Measurements from ENCODE around the gene FUCA1. TPM values are rescaled to one million over a fixed set of nuclear protein-coding genes. Genes with fewer than 3 reads are reported as not detected.

FUCA1 gene
- 1 to 10 TPM; 4.7 to 4.8 TPM for total RNA-seq
- 10.4 to 27.9 reads per million in 2 donors for total RNA-seq

DNA sequence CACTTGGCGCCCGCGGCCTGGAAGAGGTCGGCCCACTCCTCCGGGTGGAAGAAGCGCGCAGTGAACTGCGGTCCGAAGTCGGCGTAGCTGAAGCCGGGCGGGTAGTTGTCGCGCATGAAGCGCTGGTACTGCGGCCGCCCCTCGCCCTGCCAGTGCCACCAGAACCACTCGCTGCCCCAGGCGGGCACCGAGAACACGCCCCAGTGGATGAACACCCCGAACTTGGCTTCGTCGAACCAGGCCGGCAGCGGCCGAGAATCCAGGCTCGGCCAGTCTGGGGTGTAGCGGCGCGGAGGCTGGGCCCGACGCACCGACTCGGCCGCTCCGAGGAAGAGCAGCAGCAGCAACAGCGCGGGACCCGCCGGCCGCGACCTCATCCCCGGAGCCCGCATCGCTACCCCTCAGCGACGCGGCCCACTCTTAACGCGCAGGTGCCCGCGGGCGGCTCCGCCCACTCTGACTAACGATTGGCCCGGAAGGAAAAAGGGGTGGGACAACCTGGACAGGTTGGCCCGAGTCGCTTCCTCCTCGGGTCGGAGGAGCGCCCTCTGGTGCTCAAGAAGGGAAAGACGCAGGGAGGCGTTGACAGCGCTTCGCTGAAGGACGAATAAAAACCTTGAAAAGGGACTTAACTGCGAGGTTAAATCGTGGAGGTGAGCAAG is at the start of gene FUCA1:
Gene FUCA1 (minus strand): TSS at position 396 of the 662 bp plus-strand sequence. CDS start 4 bp downstream, at position 392.
- no peaks in the 10 kb centered on the region for H3K9me3 ChIP-seq (ENCODE audit: control insufficient read depth, low read length, poor library complexity, severe bottlenecking)
- peak; percentile 92 to 96 (median 94) for DNase-seq
- peaks cover 7% of the 10 kb centered on the region for H3K27me3 Mint-ChIP-seq
- peaks cover 18% of the 10 kb centered on the region for H3K4me1 Mint-ChIP-seq
- H3K27ac Mint-ChIP-seq: peak within 1 kb of the TSS; percentile 89
- no peaks in the 10 kb centered on the region for H3K36me3 Mint-ChIP-seq (ENCODE audit: low read depth)
- H3K4me3 Mint-ChIP-seq: peak within 1 kb of the TSS; percentile 93
- ATAC-seq: peak; percentile 99

DNA sequence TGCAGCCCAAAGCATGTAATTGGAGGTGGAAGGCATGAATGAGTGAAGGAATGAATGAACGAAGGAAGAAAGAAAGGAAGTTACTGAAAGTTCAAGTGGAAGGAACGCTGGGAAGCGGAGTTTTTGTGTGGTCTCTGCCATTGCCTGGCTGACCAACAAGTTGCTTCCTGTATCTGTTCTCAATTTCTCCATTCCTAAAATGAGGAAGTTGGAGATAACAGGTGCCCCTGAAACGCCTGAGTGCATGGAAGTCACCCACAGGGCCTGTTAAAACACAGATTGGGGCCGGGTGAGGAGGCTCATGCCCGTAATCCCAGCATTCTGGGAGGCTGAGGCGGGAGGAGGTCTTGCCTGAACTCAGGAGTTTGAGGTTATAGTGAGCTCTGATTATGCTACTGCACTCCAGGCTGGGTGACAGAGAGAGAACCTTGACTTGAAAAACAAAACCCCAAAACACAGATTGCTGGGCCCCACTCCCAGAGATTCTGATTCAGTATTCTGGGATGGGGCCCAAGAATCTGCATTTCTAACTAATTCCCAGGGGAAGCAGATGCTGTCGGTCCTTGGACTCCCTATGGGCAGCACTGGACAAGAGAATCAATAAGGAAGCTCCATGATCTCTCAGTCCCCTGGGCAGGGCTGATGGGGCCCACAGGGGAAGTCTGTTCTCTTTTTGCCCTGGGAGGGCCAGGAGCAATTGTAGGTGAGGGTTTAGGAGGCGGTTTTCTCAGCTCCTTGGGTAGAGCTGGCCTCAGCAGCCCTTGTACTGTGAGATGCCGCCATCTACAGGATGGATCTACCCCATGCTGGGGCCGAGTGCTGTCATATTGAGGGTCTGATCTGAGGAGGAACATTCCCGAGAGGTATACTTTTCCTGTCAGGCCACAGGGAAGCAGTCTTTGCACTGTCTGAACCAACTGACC is 48.4 kb upstream of the FUCA1 start:
- Mint-ChIP-seq H3K4me3 (peak overlapping the region; percentile 25), H3K27ac (no peak overlapping the region), H3K4me1 (peaks cover 14% of the 10 kb centered on the region), H3K36me3 (ENCODE audit: low read depth) (peaks cover 2% of the 10 kb centered on the region), H3K27me3 (peaks cover 4% of the 10 kb centered on the region)
- ATAC-seq (peak; percentile 76), DNase-seq (no peak)
- H3K9me3 ChIP-seq (ENCODE audit: control insufficient read depth, low read length, poor library complexity, severe bottlenecking): no peaks in the 10 kb centered on the region

DNA sequence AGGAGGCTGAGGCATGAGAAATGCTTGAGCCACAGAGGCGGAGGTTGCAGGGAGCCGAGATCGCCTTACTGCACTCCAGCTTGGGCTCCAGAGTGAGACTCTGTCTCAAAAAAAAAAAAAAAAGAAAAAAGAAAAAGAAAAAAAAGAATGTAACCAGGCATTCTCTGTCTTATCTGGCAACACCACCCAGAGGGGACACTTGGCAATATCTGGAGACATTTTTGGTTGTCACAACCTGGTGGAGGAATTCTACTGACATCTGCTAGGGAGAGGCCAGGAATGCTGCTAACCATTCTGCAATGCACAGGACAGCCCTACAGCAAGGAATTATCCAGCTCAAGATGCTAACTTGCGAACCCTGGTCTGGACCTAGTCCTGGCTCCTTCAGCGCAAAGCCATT is 47.4 kb upstream of the FUCA1 start:
- no peaks in the 10 kb centered on the region for H3K9me3 ChIP-seq (ENCODE audit: control insufficient read depth, low read length, poor library complexity, severe bottlenecking)
- Mint-ChIP-seq H3K36me3 (ENCODE audit: low read depth) (peaks cover 2% of the 10 kb centered on the region), H3K4me1 (peaks cover 17% of the 10 kb centered on the region), H3K27ac (no peak overlapping the region), H3K27me3 (peaks cover 4% of the 10 kb centered on the region), H3K4me3 (no peak overlapping the region)
- ATAC-seq (no peak), DNase-seq (no peak)

DNA sequence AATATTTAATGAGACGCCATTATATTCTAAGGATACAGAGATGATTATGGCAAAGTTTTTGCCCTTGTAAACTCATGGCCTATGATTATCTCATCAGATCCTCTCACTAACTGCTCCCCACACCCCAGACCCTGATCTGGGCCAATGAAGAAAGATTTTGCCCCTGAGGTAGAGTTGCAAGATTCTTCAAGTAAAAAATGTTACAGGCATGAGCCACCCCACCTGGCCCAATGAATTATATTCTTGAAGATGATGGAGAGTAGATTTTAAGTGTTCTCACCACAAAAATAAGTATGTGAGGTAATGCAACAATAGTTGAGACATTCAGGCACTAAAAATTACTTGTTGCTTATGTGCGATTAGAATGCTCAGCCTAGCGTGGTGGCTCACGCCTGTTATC is 46.8 kb upstream of the FUCA1 start:
- H3K9me3 ChIP-seq (ENCODE audit: control insufficient read depth, low read length, poor library complexity, severe bottlenecking): no peaks in the 10 kb centered on the region
- DNase-seq: no peak
- peaks cover 17% of the 10 kb centered on the region for H3K4me1 Mint-ChIP-seq
- H3K27me3 Mint-ChIP-seq: peaks cover 4% of the 10 kb centered on the region
- no peak overlapping the region for H3K27ac Mint-ChIP-seq
- no peak overlapping the region for H3K4me3 Mint-ChIP-seq
- H3K36me3 Mint-ChIP-seq (ENCODE audit: low read depth): peaks cover 2% of the 10 kb centered on the region
- no peak for ATAC-seq

DNA sequence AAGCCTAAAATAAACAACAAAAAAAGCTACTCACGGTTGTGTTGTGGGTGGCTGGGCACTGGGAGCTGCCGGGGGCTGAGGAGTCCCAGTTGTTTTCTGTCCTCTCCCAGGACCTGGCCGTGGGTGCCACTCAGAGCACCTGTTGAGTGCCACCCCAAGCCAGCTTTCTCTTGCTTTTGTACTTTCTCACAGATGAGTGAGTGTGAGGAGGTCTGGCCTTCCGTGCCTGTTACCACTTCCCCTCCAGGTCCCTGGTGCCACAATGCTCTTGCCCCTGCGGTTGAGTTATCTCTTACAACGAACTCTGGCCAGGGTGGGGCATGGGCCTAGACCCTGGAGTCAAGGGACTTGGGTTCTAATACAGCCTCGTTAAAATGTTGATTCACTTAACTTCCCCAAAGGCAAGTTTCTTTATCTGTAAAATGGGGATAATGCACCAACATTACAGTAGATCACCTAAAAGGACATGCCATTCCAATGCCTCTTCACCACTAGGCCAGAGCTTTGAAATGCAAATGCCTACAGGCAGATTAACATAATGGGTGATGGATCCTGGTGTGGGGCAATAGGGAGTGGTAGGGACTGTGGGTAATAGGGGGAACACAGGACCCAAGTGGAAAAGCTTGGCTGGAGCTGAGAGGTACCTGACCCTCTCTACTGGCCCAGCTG is 45.3 kb upstream of the FUCA1 start, which contains the start of gene CNR2:
Gene CNR2 (minus strand): TSS at position 151 of the 669 bp plus-strand sequence. CDS start 37,745 bp downstream, outside the sequence.
- H3K27me3 Mint-ChIP-seq: peaks cover 13% of the 10 kb centered on the region
- H3K4me1 Mint-ChIP-seq: peaks cover 21% of the 10 kb centered on the region
- H3K9me3 ChIP-seq (ENCODE audit: control insufficient read depth, low read length, poor library complexity, severe bottlenecking): no peaks in the 10 kb centered on the region
- peaks cover 2% of the 10 kb centered on the region for H3K36me3 Mint-ChIP-seq (ENCODE audit: low read depth)
- no peak within 1 kb of the TSS for H3K27ac Mint-ChIP-seq
- H3K4me3 Mint-ChIP-seq: peak within 1 kb of the TSS; percentile 57
- ATAC-seq (peak; percentile 55), DNase-seq (no peak)

DNA sequence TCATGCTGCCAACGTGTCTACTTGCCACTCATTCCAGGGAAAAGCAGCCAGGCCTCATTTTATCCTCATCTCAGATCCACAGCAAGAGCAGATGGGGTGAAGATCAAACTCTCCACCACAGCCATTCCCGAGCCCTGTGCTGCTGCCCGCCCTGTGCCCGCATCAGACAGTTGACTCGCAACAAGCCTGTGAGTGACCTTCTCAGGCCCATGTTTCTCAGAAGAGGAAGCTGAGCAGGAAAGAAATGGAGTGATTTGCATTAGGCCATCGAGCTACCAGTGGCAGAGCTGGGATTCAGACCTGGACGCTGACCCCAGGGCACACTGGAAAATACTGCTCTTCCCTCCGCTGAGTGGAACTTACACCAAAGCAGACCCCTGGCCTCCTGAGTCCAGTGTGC is 43.8 kb upstream of the FUCA1 start:
- peaks cover 21% of the 10 kb centered on the region for H3K4me1 Mint-ChIP-seq
- H3K4me3 Mint-ChIP-seq: no peak overlapping the region
- H3K27me3 Mint-ChIP-seq: peaks cover 13% of the 10 kb centered on the region
- H3K9me3 ChIP-seq (ENCODE audit: control insufficient read depth, low read length, poor library complexity, severe bottlenecking): no peaks in the 10 kb centered on the region
- peaks cover 2% of the 10 kb centered on the region for H3K36me3 Mint-ChIP-seq (ENCODE audit: low read depth)
- DNase-seq (no peak), ATAC-seq (no peak)
- no peak overlapping the region for H3K27ac Mint-ChIP-seq

DNA sequence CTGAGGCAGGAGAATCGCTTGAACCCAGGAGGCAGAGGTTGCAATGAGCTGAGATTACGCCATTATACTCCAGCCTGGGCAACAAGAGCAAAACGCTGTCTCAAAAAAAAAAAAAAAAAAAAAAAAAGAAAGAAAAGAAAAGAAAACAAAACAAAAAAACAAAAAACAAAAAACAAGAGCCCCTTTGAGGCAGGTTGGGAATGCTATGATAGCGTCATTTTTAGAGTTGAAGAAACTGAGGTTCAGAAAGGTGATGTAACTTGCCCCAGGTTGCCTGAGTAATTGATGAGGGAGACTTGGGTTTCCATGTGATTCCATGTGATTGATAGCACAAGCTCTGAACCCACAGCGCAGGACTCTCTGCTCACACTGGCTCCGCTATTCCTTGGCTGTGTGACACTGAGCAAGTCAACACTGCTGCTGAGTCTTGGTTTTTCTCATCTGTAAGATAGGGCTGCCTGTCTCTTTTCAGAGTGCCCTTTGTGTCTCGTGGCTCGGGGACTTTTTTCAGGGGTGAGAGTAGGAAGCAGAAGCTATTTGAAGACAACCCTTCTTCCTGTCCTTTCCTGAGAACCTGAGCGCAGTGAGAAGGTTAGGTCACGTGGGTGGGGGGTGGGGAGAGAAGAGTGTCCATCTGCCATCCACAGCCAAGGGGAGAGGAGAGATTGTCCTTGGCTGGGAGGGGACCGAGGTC is 42.6 kb upstream of the FUCA1 start:
- peak; percentile 42 for ATAC-seq
- no peak overlapping the region for H3K27ac Mint-ChIP-seq

DNA sequence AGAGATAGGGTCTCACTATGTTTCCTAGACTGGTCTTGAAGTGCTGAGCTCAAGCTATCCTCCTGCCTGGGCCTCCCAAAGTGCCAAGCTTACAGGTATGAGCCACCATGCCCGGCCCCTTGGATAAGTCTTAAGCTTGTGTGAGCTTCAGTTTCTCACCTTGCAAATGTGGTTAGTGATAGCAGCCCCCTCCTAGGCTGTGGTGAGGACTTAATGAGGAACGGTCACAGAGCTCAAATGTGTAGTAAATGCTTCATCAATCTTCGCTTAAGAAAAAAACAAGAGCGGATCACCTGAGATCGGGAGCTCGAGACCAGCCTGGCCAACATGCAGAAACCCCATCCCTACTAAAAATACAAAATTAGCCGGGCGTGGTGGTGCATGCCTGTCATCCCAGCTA is 42.1 kb upstream of the FUCA1 start:
- DNase-seq: no peak
- peaks cover 17% of the 10 kb centered on the region for H3K4me1 Mint-ChIP-seq
- no peak overlapping the region for H3K4me3 Mint-ChIP-seq
- no peaks in the 10 kb centered on the region for H3K9me3 ChIP-seq (ENCODE audit: control insufficient read depth, low read length, poor library complexity, severe bottlenecking)
- no peak for ATAC-seq
- peaks cover 24% of the 10 kb centered on the region for H3K27me3 Mint-ChIP-seq
- H3K36me3 Mint-ChIP-seq (ENCODE audit: low read depth): peaks cover 3% of the 10 kb centered on the region
- no peak overlapping the region for H3K27ac Mint-ChIP-seq

More for the DNA sequence above, 42.6 kb upstream of the FUCA1 start:
- no peaks in the 10 kb centered on the region for H3K9me3 ChIP-seq (ENCODE audit: control insufficient read depth, low read length, poor library complexity, severe bottlenecking)
- H3K4me1 Mint-ChIP-seq: peaks cover 17% of the 10 kb centered on the region
- peaks cover 19% of the 10 kb centered on the region for H3K27me3 Mint-ChIP-seq
- no peak overlapping the region for H3K4me3 Mint-ChIP-seq
- no peak for DNase-seq
- peaks cover 2% of the 10 kb centered on the region for H3K36me3 Mint-ChIP-seq (ENCODE audit: low read depth)

DNA sequence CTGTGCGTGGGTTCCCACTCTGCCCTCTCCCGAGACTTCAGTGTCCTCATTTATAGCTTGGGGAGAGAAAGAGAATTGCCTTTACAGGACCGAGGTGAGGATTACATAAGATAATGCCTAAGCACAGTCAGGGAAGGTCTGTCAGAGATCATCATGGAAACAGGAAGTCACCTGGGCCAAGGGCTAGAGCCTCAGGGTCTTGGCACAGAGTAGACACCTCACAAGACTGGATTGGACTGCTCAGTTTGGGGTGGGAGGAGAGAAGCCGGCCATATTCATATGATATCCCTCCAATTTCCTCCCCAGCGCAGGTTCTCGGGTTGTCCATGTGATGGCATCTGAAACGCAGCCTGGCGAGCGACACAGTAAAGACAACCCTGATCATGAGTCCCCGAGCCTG is 41.3 kb upstream of the FUCA1 start:
- Mint-ChIP-seq H3K27me3 (peaks cover 32% of the 10 kb centered on the region), H3K36me3 (ENCODE audit: low read depth) (peaks cover 3% of the 10 kb centered on the region), H3K4me3 (no peak overlapping the region), H3K4me1 (peaks cover 17% of the 10 kb centered on the region), H3K27ac (no peak overlapping the region)
- H3K9me3 ChIP-seq (ENCODE audit: control insufficient read depth, low read length, poor library complexity, severe bottlenecking): no peaks in the 10 kb centered on the region
- no peak for ATAC-seq
- no peak for DNase-seq

DNA sequence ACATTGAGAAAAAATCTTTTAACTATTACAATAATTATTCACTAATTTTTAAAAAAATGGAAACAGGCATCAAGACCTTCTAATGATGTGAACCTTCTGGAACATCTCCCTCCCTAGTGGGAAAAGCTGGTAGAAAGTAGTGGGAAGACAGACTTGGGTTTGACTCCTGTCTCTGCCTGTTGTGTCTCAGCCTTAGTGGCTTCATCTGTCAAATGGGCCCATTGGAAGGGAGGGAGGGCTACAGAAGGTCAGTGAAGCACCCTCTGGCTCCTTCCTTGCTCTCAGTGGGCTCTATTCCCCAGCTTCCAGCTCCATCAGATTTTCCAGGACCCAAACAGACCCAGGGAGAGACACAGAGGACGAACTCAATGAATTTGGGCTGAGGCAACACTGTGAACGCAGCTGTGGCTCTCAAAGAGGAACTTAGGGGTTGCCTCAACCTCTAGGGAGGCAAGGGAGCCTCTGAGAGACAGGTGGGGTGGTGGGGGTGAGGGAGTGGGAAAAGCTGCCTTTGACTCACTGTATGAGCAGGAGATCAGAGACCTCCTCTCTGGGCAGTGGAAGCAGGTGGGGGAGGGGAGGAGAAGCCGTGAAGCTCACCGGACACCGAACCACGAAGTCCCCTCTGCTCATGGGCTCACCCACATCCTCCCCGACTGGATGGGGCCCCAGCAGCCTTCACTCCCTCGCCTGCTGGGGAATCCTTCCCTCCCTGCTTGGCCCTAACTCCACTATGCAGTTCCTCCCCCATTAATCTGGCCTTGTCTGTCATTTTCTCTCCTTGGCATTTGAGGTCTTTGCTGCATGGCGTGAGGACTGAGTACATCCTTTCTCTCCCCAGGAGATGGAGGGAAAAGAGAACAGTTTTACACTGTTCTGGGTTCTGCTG is 40.6 kb upstream of the FUCA1 start:
- Mint-ChIP-seq H3K27me3 (peaks cover 39% of the 10 kb centered on the region), H3K4me1 (peaks cover 17% of the 10 kb centered on the region), H3K27ac (no peak overlapping the region), H3K36me3 (ENCODE audit: low read depth) (peaks cover 3% of the 10 kb centered on the region), H3K4me3 (no peak overlapping the region)
- no peak for DNase-seq
- no peaks in the 10 kb centered on the region for H3K9me3 ChIP-seq (ENCODE audit: control insufficient read depth, low read length, poor library complexity, severe bottlenecking)
- ATAC-seq: peak; percentile 58

DNA sequence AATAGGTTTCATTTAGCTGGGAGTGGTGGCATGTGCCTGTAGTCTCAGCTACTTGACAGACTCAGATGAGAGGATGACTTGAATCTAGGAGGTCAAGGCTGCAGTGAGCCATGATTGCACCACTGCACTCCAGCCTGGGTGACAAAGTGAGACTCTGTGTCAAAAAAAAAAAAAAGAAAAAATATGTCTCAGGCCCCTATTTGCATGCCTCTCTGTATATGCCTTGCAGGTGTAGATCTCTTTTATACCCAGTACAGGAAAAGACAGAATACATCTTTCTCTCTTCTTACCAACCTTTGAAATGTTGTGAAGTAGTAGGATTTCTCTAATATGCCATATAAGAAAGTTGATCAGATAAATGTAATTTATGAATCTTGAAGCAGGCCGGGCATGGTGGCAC is 38.6 kb upstream of the FUCA1 start:
- Mint-ChIP-seq H3K4me3 (no peak overlapping the region), H3K27ac (no peak overlapping the region)

More for the DNA sequence above, 38.6 kb upstream of the FUCA1 start:
- DNase-seq: no peak
- peaks cover 48% of the 10 kb centered on the region for H3K27me3 Mint-ChIP-seq
- no peak for ATAC-seq
- no peaks in the 10 kb centered on the region for H3K9me3 ChIP-seq (ENCODE audit: control insufficient read depth, low read length, poor library complexity, severe bottlenecking)
- H3K36me3 Mint-ChIP-seq (ENCODE audit: low read depth): peaks cover 2% of the 10 kb centered on the region
- peaks cover 10% of the 10 kb centered on the region for H3K4me1 Mint-ChIP-seq
